Activated CD8-positive, alpha-beta memory T cell treated with anti-CD3 and anti-CD28 coated beads, Interleukin-2, amount 50 U/mL, for 1 hour (primary cell): ENCODE results near the gene ANK3.

Experiments used
- DNase-seq: peaks from one replicate; pipeline ENCODE4 v3.0.0-alpha.2; 2020; ENCODE audit errors: extremely low read depth

The ANK3 gene

DNA sequence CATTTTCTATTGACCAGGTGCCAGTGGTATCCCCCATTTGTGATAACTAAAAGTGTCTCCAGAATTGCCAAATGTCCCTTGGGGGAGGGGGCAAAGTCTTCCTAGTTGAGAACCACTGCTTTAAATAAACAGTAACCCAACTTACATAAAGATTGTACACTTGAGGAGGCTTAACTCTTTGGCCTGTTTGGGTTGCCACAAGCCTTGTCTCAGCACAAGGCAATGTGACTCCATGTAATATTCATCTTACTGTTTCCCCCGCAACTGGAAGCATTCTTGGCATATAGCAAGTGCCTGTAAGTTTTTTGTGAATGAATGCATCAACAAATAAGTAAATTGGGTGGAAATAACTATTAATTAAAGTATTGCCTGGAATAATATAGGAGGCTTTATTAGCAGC lies 108.3 kb downstream of the ANK3 start:
- no peak for DNase-seq

DNA sequence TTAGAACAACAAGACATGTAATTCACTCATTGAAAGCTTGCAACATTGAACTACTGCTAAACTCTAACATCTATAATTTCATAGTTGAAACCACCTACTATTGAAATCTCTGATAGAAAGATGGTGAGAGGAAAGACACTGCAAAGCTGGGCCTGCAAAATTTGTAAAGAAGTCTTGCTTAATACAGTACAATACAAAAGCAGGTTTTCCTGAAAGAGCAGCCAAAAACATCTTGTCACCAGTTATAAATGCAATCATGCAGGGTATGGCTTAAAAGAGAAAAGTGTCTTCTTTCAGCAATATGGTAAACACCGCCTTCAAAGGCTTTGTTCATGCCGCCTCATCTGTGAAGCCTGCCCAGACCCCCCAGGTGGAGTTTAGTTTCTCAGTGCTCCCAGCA lies 109.2 kb downstream of the ANK3 start:
- DNase-seq, result no peak

DNA sequence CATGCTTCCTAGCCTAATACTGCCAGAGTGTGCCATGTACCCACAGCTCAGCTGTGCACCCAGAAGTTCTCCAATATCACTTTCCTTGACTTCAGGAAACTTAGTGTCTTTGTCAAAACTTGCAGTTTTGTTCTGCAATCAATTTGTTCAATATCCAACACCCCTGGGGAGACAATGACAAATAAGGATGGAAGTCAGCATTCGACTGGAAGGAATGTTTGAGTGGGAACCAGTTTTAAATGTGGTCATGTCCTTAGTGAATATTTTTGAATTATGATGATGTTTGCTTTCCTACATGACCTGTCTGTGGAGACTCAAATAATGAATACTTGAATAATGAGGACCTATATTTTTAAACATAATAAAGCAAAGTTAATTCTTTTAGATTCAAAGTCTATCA lies 112.0 kb downstream of the ANK3 start:
- DNase-seq, result no peak

DNA sequence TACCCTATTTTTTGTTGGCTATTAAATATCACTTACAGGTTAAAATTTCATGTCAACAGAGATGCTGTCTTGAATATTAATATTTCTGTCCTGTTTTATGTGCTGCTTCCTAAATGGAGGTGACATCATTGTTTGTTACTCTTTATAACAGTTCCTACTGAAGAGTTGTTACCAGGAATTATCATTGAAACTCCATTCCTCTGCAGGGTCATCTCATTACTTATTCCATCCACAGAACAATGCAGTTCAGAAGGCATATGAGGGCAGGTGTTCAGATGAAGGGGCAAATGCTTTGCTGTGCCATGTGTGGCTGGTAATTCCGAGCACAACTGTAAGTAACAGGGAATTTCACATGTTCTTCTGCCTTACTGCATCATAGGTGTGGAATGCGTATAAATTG lies 113.4 kb downstream of the ANK3 start:
- DNase-seq, result no peak

GRCh38 chr10:60271319-60272040 lies 118.2 kb downstream of the ANK3 start:
- DNase-seq, result no peak

GRCh38 chr10:60270426-60270825 lies 119.2 kb downstream of the ANK3 start:
- no peak for DNase-seq

GRCh38 chr10:60267802-60268201 lies 121.9 kb downstream of the ANK3 start:
- DNase-seq, result no peak

GRCh38 chr10:60266513-60266912 lies 123.2 kb downstream of the ANK3 start:
- DNase-seq, result no peak

- no peak for DNase-seq
Measured at GRCh38 chr10:60262647-60263126, 127.0 kb downstream of the ANK3 start.

- no peak for DNase-seq
Measured at GRCh38 chr10:60260321-60260720, 129.4 kb downstream of the ANK3 start.

DNA sequence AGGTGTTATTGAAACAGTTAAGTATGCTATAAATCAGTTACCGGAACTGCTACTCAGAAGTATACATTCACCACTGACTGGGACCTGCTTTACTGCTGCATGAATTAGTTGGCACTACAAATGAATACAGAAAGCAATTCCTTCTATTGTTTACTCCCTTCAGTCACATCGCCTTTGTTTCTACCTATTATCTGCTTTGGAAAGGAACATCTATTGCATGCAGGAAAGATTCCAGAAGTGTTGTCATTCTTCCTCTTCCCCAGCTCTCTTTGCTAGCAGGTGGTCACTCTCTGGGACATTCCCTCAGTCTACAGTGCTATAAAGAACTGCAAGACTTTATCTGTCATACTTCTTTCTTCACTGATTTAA lies 131.3 kb downstream of the ANK3 start:
- no peak for DNase-seq

- no peak for DNase-seq
Measured at GRCh38 chr10:60257767-60258428, 131.8 kb downstream of the ANK3 start.

GRCh38 chr10:60254776-60255175 lies 134.9 kb downstream of the ANK3 start:
- no peak for DNase-seq

- no peak for DNase-seq
Measured at GRCh38 chr10:60253484-60253883, 136.2 kb downstream of the ANK3 start.

DNA sequence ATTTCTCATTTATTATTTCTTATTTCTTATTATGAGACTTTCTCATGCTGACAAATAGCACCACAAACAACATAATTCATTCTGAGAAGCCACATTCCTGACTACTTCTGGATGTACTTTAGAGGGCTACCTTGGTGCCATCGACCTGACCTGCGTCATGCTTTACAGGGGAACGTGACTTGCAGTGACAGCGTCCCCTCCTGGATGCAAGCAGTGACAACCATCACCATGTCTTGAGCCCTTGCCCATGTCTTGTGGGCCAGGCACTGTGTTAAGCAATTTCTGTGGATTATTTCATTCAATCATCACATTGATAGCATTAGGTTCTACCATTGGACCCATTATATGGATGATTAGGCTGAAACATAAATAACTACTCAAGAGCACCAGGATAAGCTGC lies 137.0 kb downstream of the ANK3 start:
- no peak for DNase-seq

- no peak for DNase-seq
Measured at GRCh38 chr10:60246382-60246781, 143.3 kb downstream of the ANK3 start.

DNA sequence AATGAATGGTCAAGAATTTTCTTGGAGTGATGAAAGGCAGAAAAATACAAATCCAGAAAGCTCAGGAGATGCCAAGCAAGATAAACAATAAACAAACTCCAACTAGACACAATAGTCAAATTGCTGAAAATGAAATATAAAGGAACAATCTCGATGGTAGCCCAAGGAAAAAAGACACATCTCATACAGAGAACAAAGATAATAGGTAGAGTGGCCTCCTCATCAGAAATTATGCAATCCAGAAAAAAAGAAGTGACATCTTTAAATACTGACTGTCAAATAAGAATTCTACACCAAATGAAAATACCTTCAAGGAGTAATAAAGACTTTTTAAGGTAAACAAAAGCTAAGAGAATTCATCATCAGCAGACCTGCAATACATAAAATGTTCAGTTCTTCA lies 150.4 kb downstream of the ANK3 start:
- no peak for DNase-seq

DNA sequence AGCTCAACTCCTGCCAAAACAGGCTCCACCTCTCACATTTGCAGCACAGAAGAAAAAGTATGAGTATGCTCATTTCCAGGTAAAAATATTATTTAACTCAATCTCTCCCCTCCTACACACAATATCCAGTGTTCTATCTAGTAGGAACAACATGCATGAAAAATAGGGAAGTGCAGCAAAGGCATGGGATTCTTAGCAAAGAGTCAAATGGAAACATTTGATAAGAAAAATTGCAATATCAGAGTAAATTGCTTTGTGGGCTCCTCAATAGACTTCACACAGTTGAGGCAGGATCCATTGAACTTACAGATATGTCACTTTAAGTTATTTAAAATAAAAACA lies 150.9 kb downstream of the ANK3 start:
- no peak for DNase-seq

GRCh38 chr10:60237977-60238758 lies 151.5 kb downstream of the ANK3 start:
- no peak for DNase-seq

GRCh38 chr10:60236869-60237524 lies 152.7 kb downstream of the ANK3 start:
- no peak for DNase-seq

DNA sequence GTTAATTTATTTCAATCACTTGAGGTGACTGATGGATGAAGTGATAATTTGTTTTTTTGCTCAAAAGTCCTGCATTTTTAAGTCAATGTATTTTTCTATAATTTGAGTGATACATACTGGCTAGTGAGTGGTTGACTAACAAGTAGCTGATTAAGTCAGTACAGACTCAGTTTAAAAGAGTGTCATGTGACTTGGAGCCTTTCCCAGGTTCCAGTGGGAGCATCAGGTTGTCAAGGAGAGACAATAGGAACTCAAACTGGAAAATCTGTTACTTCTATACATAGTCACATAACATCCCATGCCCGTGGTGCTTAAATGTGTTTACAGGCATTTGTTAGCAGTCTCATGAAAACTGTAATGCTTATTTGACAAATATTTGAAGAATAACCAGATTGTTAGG lies 154.7 kb downstream of the ANK3 start:
- no peak for DNase-seq

DNA sequence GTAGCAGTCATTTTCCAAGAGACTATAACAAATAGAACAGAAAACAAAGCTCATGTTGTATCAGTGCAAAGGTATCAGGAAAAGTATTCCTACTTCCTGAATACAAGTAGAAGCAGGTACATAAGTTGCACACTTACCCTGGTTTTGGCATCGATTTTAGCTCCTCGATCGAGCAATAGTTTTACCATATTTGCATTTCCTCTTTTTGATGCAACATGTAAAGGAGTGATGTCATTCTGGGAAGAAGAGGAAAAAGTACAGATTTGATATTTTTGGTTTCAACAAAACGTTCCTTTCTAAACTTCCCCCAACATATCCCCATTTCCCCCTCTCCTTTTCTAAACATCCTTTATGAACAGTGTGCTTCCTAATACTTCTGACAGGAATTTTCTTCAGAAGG lies 155.1 kb downstream of the ANK3 start:
- DNase-seq, result no peak
